A549 treated with AZD9567 at 1 μM for 4 hours (cell line): ENCODE results near the gene RPL41. TPM values are rescaled to one million over a fixed set of nuclear protein-coding genes. Genes with fewer than 3 reads are reported as not detected.

Experiments used
- total RNA-seq: library from RNA; stranded (reverse); fragments of 200-300 nt; extraction: Qiagen RNA extraction; gene quantifications from 5 replicates; pipeline ENCODE4 v1.2.3, GENCODE V29; 2022; ENCODE audit not compliant: insufficient read depth

RPL41 gene
- 3,768 to 6,003 TPM (median 5,882 TPM) in 5 replicates for total RNA-seq

DNA sequence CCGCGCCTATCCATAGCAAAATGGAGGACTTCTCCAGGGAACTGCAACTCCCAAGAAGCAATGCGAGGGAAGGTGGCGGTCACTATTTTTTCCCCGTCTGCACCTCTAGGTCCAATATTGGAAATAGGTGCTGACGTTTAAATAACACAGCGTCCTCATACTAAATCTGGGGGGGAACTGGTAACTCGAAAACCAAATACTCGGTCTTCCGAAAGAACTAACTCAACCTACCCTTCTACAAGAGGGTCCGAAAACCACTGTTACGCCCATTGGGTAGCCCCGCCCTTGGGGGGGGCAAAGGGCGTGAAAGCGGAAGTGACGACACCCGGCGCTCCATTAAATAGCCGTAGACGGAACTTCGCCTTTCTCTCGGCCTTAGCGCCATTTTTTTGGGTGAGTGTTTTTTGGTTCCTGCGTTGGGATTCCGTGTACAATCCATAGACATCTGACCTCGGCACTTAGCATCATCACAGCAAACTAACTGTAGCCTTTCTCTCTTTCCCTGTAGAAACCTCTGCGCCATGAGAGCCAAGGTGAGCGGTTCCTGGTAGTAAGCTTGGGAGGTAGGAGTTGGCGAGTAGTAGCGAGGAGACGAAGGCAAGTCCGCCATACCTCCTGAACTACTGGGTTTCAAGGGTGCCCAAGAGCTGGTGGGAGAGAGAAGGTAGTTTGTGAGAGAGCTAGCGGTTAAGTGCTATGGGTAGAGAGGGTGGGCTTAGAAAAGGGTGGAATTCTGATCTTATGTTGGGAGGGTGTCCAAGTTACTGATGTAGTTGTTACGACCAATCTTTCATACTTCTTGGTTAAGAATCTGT is at the start of gene RPL41:
RPL41 (plus strand) TSS at position 367 of the 815 bp plus-strand sequence.

DNA sequence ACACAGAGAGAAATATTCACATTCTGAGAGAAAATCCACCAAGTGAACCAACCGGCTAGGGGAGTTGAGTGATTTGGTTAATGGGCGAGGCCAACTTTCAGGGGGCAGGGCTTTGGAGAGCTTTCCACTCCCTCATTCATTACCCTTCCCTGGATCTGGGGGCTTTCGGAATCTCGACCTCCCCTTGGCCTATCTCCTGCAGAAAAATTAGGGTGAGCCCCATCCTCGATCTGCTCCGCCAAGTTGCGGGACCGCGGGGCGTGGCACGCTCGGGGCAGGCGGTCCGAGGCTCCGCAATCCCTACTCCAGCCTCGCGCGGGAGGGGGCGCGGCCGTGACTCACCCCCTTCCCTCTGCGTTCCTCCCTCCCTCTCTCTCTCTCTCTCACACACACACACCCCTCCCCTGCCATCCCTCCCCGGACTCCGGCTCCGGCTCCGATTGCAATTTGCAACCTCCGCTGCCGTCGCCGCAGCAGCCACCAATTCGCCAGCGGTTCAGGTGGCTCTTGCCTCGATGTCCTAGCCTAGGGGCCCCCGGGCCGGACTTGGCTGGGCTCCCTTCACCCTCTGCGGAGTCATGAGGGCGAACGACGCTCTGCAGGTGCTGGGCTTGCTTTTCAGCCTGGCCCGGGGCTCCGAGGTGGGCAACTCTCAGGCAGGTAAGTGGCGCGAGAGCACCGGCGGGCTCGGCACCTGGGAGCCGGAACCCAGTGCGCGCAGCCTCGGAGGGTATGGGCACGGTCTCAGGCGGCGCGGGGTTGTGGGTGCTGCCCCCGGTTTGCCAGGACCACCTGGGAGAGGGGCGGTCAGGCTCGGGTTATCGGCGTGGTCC is 36.5 kb upstream of the RPL41 start, which contains the start of gene ERBB3:
ERBB3 (plus strand) TSS at position 443 of the 833 bp plus-strand sequence; CDS start at position 579, 136 bp downstream.

GRCh38 chr12:56104109-56104814 is 12.2 kb upstream of the RPL41 start, which contains the start of gene PA2G4:
TSS of gene PA2G4 (plus strand) at chr12:56104559. CDS start at chr12:56104738, 179 bp downstream.

DNA sequence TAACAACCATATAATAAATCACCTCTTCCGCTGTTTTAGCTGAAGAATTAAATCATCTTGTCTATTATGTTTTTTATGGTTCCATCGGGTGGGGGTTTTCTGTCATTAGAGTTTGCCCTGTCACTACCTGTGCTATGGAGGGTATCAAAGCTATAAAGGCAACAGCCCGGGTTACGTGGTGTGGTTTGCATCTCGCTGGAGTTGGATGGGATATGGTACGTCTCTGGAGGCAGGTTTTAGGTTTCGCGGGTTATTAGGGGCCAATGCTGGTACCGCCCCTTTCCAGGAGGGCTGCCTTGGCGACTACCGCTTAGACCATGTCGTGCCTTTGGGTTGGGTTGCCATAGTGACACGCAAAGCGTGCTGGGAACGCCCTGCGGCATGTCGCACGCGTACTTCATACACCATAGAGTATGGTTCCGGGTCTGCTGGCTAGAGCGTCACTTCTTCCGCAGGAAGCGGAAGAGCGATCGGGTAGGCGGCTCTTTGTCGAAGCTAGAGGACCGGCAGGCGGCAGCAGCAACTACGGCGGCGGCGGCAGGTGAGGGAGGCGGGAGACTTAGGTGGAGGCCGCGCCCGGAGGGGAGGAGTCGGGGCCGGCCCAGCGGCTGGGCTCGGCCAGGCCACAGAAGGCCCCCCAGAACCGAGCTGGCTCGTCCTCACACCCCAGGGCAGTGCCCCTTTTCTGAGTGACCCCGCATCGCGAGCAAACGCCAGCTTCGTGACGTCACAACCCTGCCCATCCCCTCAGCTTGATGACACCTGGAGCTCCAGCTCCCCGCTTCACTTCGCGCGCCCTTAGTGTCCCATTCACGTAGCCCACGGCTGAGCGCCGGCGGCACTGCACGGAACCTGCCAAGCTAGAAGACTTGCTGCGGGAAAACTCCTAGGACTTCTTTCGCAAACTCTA is 1.6 kb downstream of the RPL41 start, which contains the start of gene ZC3H10:
ZC3H10 (plus strand) TSS at position 489 of the 910 bp plus-strand sequence. CDS start 2,297 bp downstream, outside the sequence.

GRCh38 chr12:56127888-56128669 is 11.6 kb downstream of the RPL41 start, which contains the start of gene ESYT1:
TSS of gene ESYT1 (plus strand) at chr12:56128267. CDS start at chr12:56128320, 53 bp downstream.

GRCh38 chr12:56152132-56152755 is 35.8 kb downstream of the RPL41 start, which contains the start of gene MYL6B:
TSS of gene MYL6B (plus strand) at chr12:56152587. CDS start at chr12:56153919, 1,332 bp downstream.

DNA sequence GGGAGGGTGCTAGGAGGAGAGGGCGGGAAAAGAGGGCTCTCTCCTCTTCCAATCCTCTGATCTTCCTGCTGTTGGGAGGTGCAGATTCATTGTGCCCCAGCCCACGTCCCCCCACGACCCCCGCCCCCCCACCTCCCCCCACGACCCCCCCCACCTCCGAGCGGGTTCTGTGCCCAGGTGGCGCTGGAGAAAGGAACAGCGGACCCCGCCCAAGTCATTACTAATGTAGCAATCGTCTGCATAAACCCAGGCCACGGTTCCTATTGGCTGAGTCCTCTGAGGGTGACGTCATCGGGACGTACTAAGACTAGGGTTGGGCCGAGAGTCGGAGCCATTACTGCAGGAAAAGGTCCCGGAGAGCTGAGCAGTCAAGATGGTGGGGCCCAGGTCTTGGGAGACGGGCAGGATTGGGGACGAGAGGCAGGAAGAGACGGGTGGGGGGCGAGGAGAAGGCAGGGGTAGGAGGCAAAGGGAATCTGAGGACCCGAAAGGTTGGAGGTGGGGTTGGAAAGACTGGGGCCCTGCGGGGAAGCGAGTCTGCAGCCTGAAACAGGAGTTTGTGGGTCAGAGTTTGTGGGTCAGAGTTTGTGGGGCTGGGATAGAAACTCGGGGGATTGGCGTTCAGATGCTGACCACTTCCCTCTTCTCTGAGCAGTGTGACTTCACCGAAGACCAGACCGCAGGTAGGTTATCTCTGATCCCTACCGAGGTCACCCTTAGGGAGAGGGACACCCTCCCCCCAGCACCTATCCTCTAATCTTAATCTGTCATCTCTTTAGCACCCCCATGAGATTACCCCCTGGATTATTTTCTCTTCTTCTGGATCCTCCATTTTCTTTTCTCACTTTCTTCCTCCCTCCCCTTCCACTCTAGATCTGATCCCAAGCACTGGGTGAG is 41.8 kb downstream of the RPL41 start, which contains the start of gene MYL6:
MYL6 (plus strand) TSS at position 331 of the 897 bp plus-strand sequence; CDS start at position 374, 43 bp downstream.

Other genes starting within 250 kb of the RPL41 start
- gene PYM1, start 188.7 kb upstream of the RPL41 start, total RNA-seq = 38.0 to 46.9 TPM (median 40.9 TPM) in 5 replicates
- 16.5 to 52.6 TPM (median 18.3 TPM) in 5 replicates for gene DGKA, start 185.5 kb upstream of the RPL41 start, total RNA-seq
- 0.73 to 2.4 TPM (median 0.96 TPM) in 5 replicates for gene PMEL, start 150.6 kb upstream of the RPL41 start, total RNA-seq
- gene CDK2, start 149.8 kb upstream of the RPL41 start, total RNA-seq = 46.4 to 94.3 TPM (median 55.3 TPM) in 5 replicates
- 27.4 to 34.9 TPM (median 33.8 TPM) in 5 replicates for gene RAB5B, start 142.6 kb upstream of the RPL41 start, total RNA-seq
- gene SUOX, start 119.4 kb upstream of the RPL41 start, total RNA-seq = 6.4 to 10.7 TPM (median 8.1 TPM) in 5 replicates
- 1.5 to 2.2 TPM (median 1.9 TPM) in 5 replicates for gene IKZF4, start 95.6 kb upstream of the RPL41 start, total RNA-seq
- 460 to 862 TPM (median 750 TPM) in 5 replicates for gene RPS26, start 74.7 kb upstream of the RPL41 start, total RNA-seq
- gene ERBB3, start 36.5 kb upstream of the RPL41 start, total RNA-seq = 0.93 to 5.5 TPM (median 1.8 TPM) in 5 replicates
- gene PA2G4, start 12.1 kb upstream of the RPL41 start, total RNA-seq = 280 to 304 TPM (median 287 TPM) in 5 replicates
- 2.7 to 3.5 TPM (median 3.0 TPM) in 5 replicates for gene ZC3H10, start 1.6 kb downstream of the RPL41 start, total RNA-seq
- 59.9 to 76.2 TPM (median 68.0 TPM) in 5 replicates for gene ESYT1, start 11.6 kb downstream of the RPL41 start, total RNA-seq
- gene MYL6B, start 36.0 kb downstream of the RPL41 start, total RNA-seq = 45.1 to 79.4 TPM (median 77.9 TPM) in 5 replicates
- 2,096 to 2,356 TPM (median 2,204 TPM) in 5 replicates for gene MYL6, start 41.7 kb downstream of the RPL41 start, total RNA-seq
- 27.9 to 36.9 TPM (median 34.1 TPM) in 5 replicates for gene SMARCC2, start 72.8 kb downstream of the RPL41 start, total RNA-seq
- gene RNF41, start 105.3 kb downstream of the RPL41 start, total RNA-seq = 22.1 to 27.6 TPM (median 26.5 TPM) in 5 replicates
- 41.7 to 59.8 TPM (median 56.8 TPM) in 5 replicates for gene NABP2, start 107.7 kb downstream of the RPL41 start, total RNA-seq
- gene SLC39A5, start 113.4 kb downstream of the RPL41 start, total RNA-seq = 0.09 to 0.13 TPM in 2 of 5 replicates, not detected in the others
- 35.1 to 49.3 TPM (median 47.5 TPM) in 5 replicates for gene ANKRD52, start 141.8 kb downstream of the RPL41 start, total RNA-seq
- gene COQ10A, start 150.3 kb downstream of the RPL41 start, total RNA-seq = 12.7 to 20.1 TPM (median 19.6 TPM) in 5 replicates
- 137 to 190 TPM (median 152 TPM) in 5 replicates for gene CS, start 183.7 kb downstream of the RPL41 start, total RNA-seq
- 98.2 to 156 TPM (median 149 TPM) in 5 replicates for gene CNPY2, start 199.4 kb downstream of the RPL41 start, total RNA-seq
- 9.8 to 17.7 TPM (median 14.8 TPM) in 5 replicates for gene PAN2, start 217.4 kb downstream of the RPL41 start, total RNA-seq
- gene IL23A, start 222.3 kb downstream of the RPL41 start, total RNA-seq = 0.40 to 0.78 TPM (median 0.54 TPM) in 4 of 5 replicates, not detected in the other
- gene STAT2, start 243.5 kb downstream of the RPL41 start, total RNA-seq = 12.5 to 16.9 TPM (median 14.6 TPM) in 5 replicates
- gene APOF, start 246.2 kb downstream of the RPL41 start, total RNA-seq = not detected in 5 replicates